Measurements from ENCODE around the gene SLC24A4.

SLC24A4 gene

DNA sequence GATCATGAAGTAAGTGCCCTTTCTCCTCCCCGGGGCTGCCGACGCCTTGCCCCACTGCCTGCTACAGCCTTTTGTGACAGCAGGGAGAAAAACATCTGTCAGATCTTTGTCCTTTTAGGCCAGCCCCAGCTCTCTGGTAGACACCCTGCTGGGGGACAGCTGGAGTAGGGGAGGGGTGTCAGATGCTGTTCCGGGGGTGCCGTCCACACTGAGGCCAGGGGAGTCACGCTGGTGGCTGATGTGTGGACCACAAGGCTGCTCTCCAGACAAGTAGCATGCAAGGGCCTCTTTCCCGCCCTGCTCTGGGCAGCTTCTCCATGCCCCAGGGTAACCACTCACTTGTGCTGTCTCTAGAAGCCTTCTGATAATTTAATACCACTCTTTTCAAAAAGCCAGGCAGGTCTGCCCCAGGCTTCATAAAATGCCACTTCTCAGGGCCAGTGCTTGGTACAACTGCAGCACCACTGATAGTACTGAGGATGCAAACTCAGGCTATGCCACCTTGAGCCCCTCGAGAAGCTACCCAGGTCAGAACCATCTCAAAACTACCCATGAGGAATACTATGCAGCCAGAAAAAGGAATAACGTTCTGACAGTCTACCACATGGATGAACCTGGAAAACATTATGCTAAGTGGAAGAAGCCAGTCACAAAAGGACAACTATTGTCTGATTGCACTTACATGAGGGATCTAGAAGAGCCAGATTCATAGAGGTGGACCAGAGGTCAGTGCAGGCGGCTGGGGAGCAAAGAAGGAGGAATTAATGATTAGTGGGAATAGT, 124.6 kb downstream of the SLC24A4 start:
- no peak for DNase-seq (ENCODE audit: low read depth)
- TF ChIP-seq CTCF (conservative IDR thresholded peaks at IDR 0.05; ENCODE audit: low read length) = no peak
- no peak overlapping the region for H3K4me3 ChIP-seq (ENCODE audit: low read length)

DNA sequence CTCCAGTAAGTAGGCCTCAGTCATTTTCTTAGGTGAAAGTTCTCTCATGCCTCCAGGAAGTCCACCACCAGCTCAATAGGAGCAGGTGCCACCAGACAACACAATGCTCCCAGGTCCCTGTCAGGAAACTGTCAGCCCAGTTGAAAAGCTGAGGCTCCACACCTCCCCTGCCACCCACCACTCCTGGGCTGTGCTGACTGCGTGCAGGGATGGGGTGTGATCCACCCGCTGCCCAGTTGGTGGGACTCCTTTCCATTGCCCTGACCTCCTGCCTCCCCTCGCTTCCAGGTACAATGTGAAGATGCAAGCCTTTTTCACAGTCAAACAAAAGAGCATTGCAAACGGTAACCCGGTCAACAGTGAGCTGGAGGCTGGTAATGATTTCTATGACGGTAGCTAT, 125.8 kb downstream of the SLC24A4 start:
- TF ChIP-seq CTCF (conservative IDR thresholded peaks at IDR 0.05; ENCODE audit: low read length) = no peak
- no peak for DNase-seq (ENCODE audit: low read depth)
- H3K4me3 ChIP-seq (ENCODE audit: low read length) = no peak overlapping the region

- TF ChIP-seq CTCF (conservative IDR thresholded peaks at IDR 0.05; ENCODE audit: low read length) = no peak
- no peak for DNase-seq (ENCODE audit: low read depth)
Observed at GRCh38 chr14:92449404-92450181, 126.6 kb downstream of the SLC24A4 start.

GRCh38 chr14:92450351-92451070, 127.5 kb downstream of the SLC24A4 start:
- TF ChIP-seq CTCF (conservative IDR thresholded peaks at IDR 0.05; ENCODE audit: low read length) = no peak
- DNase-seq (ENCODE audit: low read depth) = no peak
- no peak overlapping the region for H3K4me3 ChIP-seq (ENCODE audit: low read length)

More at GRCh38 chr14:92449404-92450181, 126.6 kb downstream of the SLC24A4 start:
- H3K4me3 ChIP-seq (ENCODE audit: low read length) = no peak overlapping the region

GRCh38 chr14:92451245-92451644, 128.3 kb downstream of the SLC24A4 start:
- no peak for TF ChIP-seq CTCF (conservative IDR thresholded peaks at IDR 0.05; ENCODE audit: low read length)
- no peak for DNase-seq (ENCODE audit: low read depth)
- no peak overlapping the region for H3K4me3 ChIP-seq (ENCODE audit: low read length)

DNA sequence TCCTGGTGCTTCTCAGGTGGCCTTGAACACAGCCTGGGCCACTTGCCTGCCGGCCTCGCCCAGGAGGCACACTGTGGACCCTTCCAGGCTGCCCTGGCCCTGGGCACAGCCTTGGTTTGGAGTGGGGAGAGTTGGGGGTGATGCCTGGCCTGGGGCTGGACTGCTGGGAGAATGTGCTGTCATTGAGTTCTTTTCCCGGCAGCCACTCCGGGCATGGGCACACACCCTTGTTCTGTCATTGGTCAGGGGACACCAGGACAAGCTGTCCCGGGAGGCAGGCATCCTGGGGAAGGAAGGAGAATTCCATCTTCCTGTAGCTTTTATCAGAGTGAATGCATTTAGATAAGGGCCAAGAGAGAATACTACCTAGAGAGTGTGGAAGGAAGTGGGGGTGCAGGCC, 128.8 kb downstream of the SLC24A4 start:
- no peak overlapping the region for H3K4me3 ChIP-seq (ENCODE audit: low read length)
- no peak for TF ChIP-seq CTCF (conservative IDR thresholded peaks at IDR 0.05; ENCODE audit: low read length)
- no peak for DNase-seq (ENCODE audit: low read depth)
